IMR-90 (cell line): ENCODE measurements around the gene TMEM35B. TPM values are rescaled to one million over a fixed set of nuclear protein-coding genes. Genes with fewer than 3 reads are reported as not detected.

Experiments used
- ATAC-seq: fragments of 200-7000 bp; cut with Tn5 transposase; 2 replicates; pipeline ENCODE4 v1.9.1; 2020; ENCODE audit warnings: low read depth, mild to moderate bottlenecking, moderate library complexity
- BruUV-seq: library from RNA; stranded (reverse); fragments of 400-500 nt; replicated peaks from 2 replicates; lab custom pipeline; 2021; lab: Mats Ljungman, UMichigan
- CTCF ChIA-PET: fragments of 300-600 bp; formaldehyde crosslinking; extraction: SDS; loops from one replicate; lab custom pipeline; 2021; ENCODE audit warnings: antibody characterized with exemption; lab: Yijun Ruan, JAX
- POLR2A ChIA-PET: fragments of 300-600 bp; sonication (Branson Sonifier 250); formaldehyde crosslinking; loops from one replicate; lab custom pipeline; 2022; ENCODE audit warnings: antibody characterized with exemption; ENCODE audit not compliant: unreplicated experiment; lab: Charles Lee
- DNase-seq: peaks from one replicate; pipeline ENCODE4 v3.0.0; 2013
- H2AFZ ChIP-seq: replicated peaks from 2 replicates; pipeline ENCODE3; 2013; ENCODE audit warnings: low read length, mild to moderate bottlenecking; ENCODE audit not compliant: poor library complexity
- H2AK5ac ChIP-seq: 2 replicates; pipeline ENCODE4 v1.6.1; 2013; ENCODE audit warnings: low read depth, low read length, inconsistent platforms
- H2AK9ac ChIP-seq: replicated peaks from 2 replicates; pipeline ENCODE3; 2013; ENCODE audit warnings: mild to moderate bottlenecking, low read depth, low read length, moderate library complexity; ENCODE audit not compliant: poor library complexity
- H2BK120ac ChIP-seq: 2 replicates; pipeline ENCODE4 v1.6.1; 2013; ENCODE audit warnings: low read depth, low read length, inconsistent platforms
- H2BK15ac ChIP-seq: 3 replicates; pipeline ENCODE4 v1.6.1; 2013; ENCODE audit warnings: low read depth, low read length, inconsistent platforms
- H2BK20ac ChIP-seq: 2 replicates; pipeline ENCODE4 v1.6.1; 2013; ENCODE audit warnings: low read depth, mild to moderate bottlenecking, inconsistent platforms, low read length, moderate library complexity
- H2BK5ac ChIP-seq: 2 replicates; pipeline ENCODE4 v1.6.1; 2013; ENCODE audit warnings: mild to moderate bottlenecking, low read depth, low read length, inconsistent platforms; ENCODE audit not compliant: poor library complexity, severe bottlenecking
- H3K14ac ChIP-seq: replicated peaks from 2 replicates; pipeline ENCODE4 v1.6.1; 2013; ENCODE audit warnings: low read depth, low read length, inconsistent platforms
- H3K18ac ChIP-seq: 2 replicates; pipeline ENCODE4 v1.6.1; 2013; ENCODE audit warnings: low read depth, low read length, control low read depth
- H3K23ac ChIP-seq: 2 replicates; pipeline ENCODE4 v1.6.1; 2013; ENCODE audit warnings: low read depth, low read length, inconsistent platforms
- H3K27ac ChIP-seq: 2 replicates; pipeline ENCODE4 v1.5.1; 2013; ENCODE audit warnings: mild to moderate bottlenecking, control low read depth, low read length; ENCODE audit not compliant: insufficient read depth
- H3K27me3 ChIP-seq: 2 replicates; pipeline ENCODE4 v1.6.1; 2013; ENCODE audit warnings: low read length; ENCODE audit not compliant: control insufficient read depth, insufficient read depth
- H3K36me3 ChIP-seq: 2 replicates; pipeline ENCODE4 v1.6.1; 2013; ENCODE audit warnings: low read length, mixed read lengths; ENCODE audit not compliant: control insufficient read depth, insufficient read depth
- H3K4ac ChIP-seq: 2 replicates; pipeline ENCODE4 v1.6.1; 2013; ENCODE audit warnings: low read depth, low read length, inconsistent platforms
- H3K4me1 ChIP-seq: 2 replicates; pipeline ENCODE4 v1.6.1; 2013; ENCODE audit warnings: low read length, mixed read lengths; ENCODE audit not compliant: control insufficient read depth, insufficient read depth
- H3K4me2 ChIP-seq: 2 replicates; pipeline ENCODE4 v1.6.1; 2013; ENCODE audit warnings: low read depth, mild to moderate bottlenecking, control low read depth, low read length, moderate library complexity
- H3K4me3 ChIP-seq: 2 replicates; pipeline ENCODE4 v1.5.1; 2013; ENCODE audit warnings: low read depth, mild to moderate bottlenecking, control low read depth, low read length, moderate library complexity; ENCODE audit not compliant: insufficient read depth
- H3K56ac ChIP-seq: 2 replicates; pipeline ENCODE4 v1.6.1; 2013; ENCODE audit warnings: low read length, inconsistent platforms; ENCODE audit not compliant: insufficient read depth; ENCODE audit errors: extremely low read depth
- H3K79me1 ChIP-seq, 2 experiments: 2 replicates each; pipeline ENCODE4 v1.6.1; 2013; ENCODE audit warnings: low read length in 2 of 2, inconsistent platforms in 1 of 2, low read depth in 1 of 2
- H3K9ac ChIP-seq: 2 replicates; pipeline ENCODE4 v1.6.1; 2013; ENCODE audit warnings: low read depth, low read length, control low read depth
- H3K9me1 ChIP-seq: 2 replicates; pipeline ENCODE4 v1.6.1; 2013; ENCODE audit warnings: low read length, inconsistent platforms; ENCODE audit not compliant: insufficient read depth
- H3K9me3 ChIP-seq: 2 replicates; pipeline ENCODE4 v1.6.1; 2013; ENCODE audit warnings: low read length; ENCODE audit not compliant: control insufficient read depth, insufficient read depth
- H4K20me1 ChIP-seq: 2 replicates; pipeline ENCODE4 v1.6.1; 2013; ENCODE audit warnings: low read length, inconsistent platforms; ENCODE audit not compliant: insufficient read depth
- H4K5ac ChIP-seq: 2 replicates; pipeline ENCODE4 v1.6.1; 2013; ENCODE audit warnings: mild to moderate bottlenecking, low read depth, low read length, control low read depth
- H4K8ac ChIP-seq, 2 experiments: 2 replicates each; pipeline ENCODE4 v1.6.1; 2013; ENCODE audit warnings: low read depth in 2 of 2, low read length in 2 of 2, control low read depth in 1 of 2, inconsistent platforms in 1 of 2
- H4K91ac ChIP-seq: 2 replicates; pipeline ENCODE4 v1.6.1; 2013; ENCODE audit warnings: low read depth, low read length, inconsistent platforms; ENCODE audit not compliant: insufficient read depth
- BHLHE40 ChIP-seq: fragments of 150-350 bp; IDR thresholded peaks from 2 replicates; pipeline ENCODE4 v1.6.1; 2016; ENCODE audit warnings: mild to moderate bottlenecking, low read depth, low read length
- CHD1 ChIP-seq: IDR thresholded peaks from 2 replicates; pipeline ENCODE4 v1.6.1; 2012; ENCODE audit warnings: low read depth, low read length, improper control_type of control experiment
- FOS ChIP-seq: fragments of 150-350 bp; IDR thresholded peaks from 2 replicates; pipeline ENCODE4 v1.6.1; 2016; ENCODE audit warnings: low read depth, low read length
- MAFK ChIP-seq: IDR thresholded peaks from 2 replicates; pipeline ENCODE4 v1.6.1; 2012; ENCODE audit warnings: low read depth, low read length, improper control_type of control experiment
- POLR2A ChIP-seq: IDR thresholded peaks from 2 replicates; pipeline ENCODE4 v1.6.1; 2012; ENCODE audit warnings: mild to moderate bottlenecking, low read depth, low read length
- RFX5 ChIP-seq: IDR thresholded peaks from 2 replicates; pipeline ENCODE4 v1.8.0; 2012; ENCODE audit warnings: low read depth, mild to moderate bottlenecking, low read length, moderate library complexity
- SMC3 ChIP-seq: fragments of 150-350 bp; IDR thresholded peaks from 2 replicates; pipeline ENCODE4 v1.6.1; 2016; ENCODE audit warnings: low read depth, mild to moderate bottlenecking, antibody characterized with exemption, low read length, moderate library complexity
- WGBS, 2 experiments: methylation state at CpG; one replicate each; pipeline versions ENCODE4 v1.1.5 to v1.1.7; 2013; ENCODE audit warnings: missing lambda C conversion rate in 2 of 2; ENCODE audit not compliant: insufficient read length in 1 of 2; ENCODE audit errors: extremely low coverage in 2 of 2; 5-methylcytosine and 5-hydroxymethylcytosine counted together
- dilution Hi-C: fragments of 300-500 bp; cut with HindIII; formaldehyde crosslinking; loops from one replicate; pipeline ENCODE4 v1.14.3; 2018; ENCODE audit warnings: low sequenced_read_pairs; ENCODE audit not compliant: unreplicated experiment
- in situ Hi-C: fragments of 300-500 bp; cut with MboI; formaldehyde crosslinking; loops from 3 replicates; pipeline ENCODE4 v1.14.3; 2019; ENCODE audit warnings: low sequenced_read_pairs, inconsistent platforms, mixed read lengths
- intact Hi-C: fragments of 100-400 bp; cut with micrococcal nuclease; formaldehyde crosslinking; loops from 2 replicates; pipeline ENCODE4 v1.10.0; 2022
- polyA plus RNA-seq, 3 experiments: library from polyadenylated mRNA; depleted of rRNA; stranded (reverse); fragments of >200 nt; gene quantifications; 2 replicates each; pipeline ENCODE4 v1.2.3, GENCODE V29; 2012; ENCODE audit warnings: low replicate concordance in 1 of 3
- total RNA-seq: library from RNA; depleted of rRNA; stranded (reverse); fragments of >200 nt; gene quantifications from 2 replicates; pipeline ENCODE4 v1.2.3, GENCODE V29; 2012
- TF ChIP-seq, protein P1 (sequence below): conservative IDR thresholded peaks from 2 replicates; pipeline ENCODE4 v1.5.1; 2012; ENCODE audit warnings: mild to moderate bottlenecking, low read depth, low read length, improper control_type of control experiment

The TMEM35B gene
- total and polyA plus RNA-seq, 2 of the 4 experiments (the other 2 are of a cell fraction): 19.7 to 20.4 TPM

GRCh38 chr1:34973326-34973725, 11.8 kb downstream of the TMEM35B start:
- H4K20me1 ChIP-seq: no peaks in the 10 kb centered on the region
- no peak overlapping the region for H3K4ac ChIP-seq
- no peak overlapping the region for H2BK15ac ChIP-seq
- H3K36me3 ChIP-seq: peaks cover 2% of the 10 kb centered on the region; the same call in 1 of the 2 replicates
- ChIA-PET POLR2A (no interaction called here), CTCF (no interaction called here)
- H3K79me1 ChIP-seq: no peaks in the 10 kb centered on the region
- whole genome bisulfite sequencing, 2 experiments: no CpG with 5 or more reads among the region's 3 CpGs
- intact Hi-C loops: no loop called here
- H4K8ac ChIP-seq: no peak overlapping the region
- dilution Hi-C loops: no loop called here
- no peak overlapping the region for H2BK120ac ChIP-seq
- H2AK9ac ChIP-seq: no peak overlapping the region
- H3K9me3 ChIP-seq: peaks cover 4% of the 10 kb centered on the region; the same call in 1 of the 2 replicates
- H3K18ac ChIP-seq: no peak overlapping the region
- TF ChIP-seq, protein P1, sequence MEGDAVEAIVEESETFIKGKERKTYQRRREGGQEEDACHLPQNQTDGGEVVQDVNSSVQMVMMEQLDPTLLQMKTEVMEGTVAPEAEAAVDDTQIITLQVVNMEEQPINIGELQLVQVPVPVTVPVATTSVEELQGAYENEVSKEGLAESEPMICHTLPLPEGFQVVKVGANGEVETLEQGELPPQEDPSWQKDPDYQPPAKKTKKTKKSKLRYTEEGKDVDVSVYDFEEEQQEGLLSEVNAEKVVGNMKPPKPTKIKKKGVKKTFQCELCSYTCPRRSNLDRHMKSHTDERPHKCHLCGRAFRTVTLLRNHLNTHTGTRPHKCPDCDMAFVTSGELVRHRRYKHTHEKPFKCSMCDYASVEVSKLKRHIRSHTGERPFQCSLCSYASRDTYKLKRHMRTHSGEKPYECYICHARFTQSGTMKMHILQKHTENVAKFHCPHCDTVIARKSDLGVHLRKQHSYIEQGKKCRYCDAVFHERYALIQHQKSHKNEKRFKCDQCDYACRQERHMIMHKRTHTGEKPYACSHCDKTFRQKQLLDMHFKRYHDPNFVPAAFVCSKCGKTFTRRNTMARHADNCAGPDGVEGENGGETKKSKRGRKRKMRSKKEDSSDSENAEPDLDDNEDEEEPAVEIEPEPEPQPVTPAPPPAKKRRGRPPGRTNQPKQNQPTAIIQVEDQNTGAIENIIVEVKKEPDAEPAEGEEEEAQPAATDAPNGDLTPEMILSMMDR: no peak
- TF ChIP-seq SMC3 (no peak), POLR2A (no peak), CHD1 (no peak), BHLHE40 (no peak), FOS (no peak), RFX5 (no peak), MAFK (no peak)
- H2AK5ac ChIP-seq: no peak overlapping the region
- H3K27ac ChIP-seq: no peak overlapping the region
- H3K9me1 ChIP-seq: no peaks in the 10 kb centered on the region
- no peak overlapping the region for H3K4me2 ChIP-seq
- no peak overlapping the region for H3K14ac ChIP-seq
- DNase-seq (no peak), ATAC-seq (no peak)
- in situ Hi-C loops: no loop called here
- no peak overlapping the region for H4K5ac ChIP-seq
- no peak overlapping the region for H4K91ac ChIP-seq
- H3K4me1 ChIP-seq: no peaks in the 10 kb centered on the region
- BruUV-seq: no TSS peak
- H3K23ac ChIP-seq: no peak overlapping the region
- no peak overlapping the region for H3K4me3 ChIP-seq
- no peak overlapping the region for H2BK20ac ChIP-seq
- no peaks in the 10 kb centered on the region for H3K27me3 ChIP-seq
- H2BK5ac ChIP-seq: no peak overlapping the region
- H3K9ac ChIP-seq: no peak overlapping the region
- H2AFZ ChIP-seq: no peak overlapping the region
- no peak overlapping the region for H3K56ac ChIP-seq
